ENCODE results near the gene FADS6.

The FADS6 gene

DNA sequence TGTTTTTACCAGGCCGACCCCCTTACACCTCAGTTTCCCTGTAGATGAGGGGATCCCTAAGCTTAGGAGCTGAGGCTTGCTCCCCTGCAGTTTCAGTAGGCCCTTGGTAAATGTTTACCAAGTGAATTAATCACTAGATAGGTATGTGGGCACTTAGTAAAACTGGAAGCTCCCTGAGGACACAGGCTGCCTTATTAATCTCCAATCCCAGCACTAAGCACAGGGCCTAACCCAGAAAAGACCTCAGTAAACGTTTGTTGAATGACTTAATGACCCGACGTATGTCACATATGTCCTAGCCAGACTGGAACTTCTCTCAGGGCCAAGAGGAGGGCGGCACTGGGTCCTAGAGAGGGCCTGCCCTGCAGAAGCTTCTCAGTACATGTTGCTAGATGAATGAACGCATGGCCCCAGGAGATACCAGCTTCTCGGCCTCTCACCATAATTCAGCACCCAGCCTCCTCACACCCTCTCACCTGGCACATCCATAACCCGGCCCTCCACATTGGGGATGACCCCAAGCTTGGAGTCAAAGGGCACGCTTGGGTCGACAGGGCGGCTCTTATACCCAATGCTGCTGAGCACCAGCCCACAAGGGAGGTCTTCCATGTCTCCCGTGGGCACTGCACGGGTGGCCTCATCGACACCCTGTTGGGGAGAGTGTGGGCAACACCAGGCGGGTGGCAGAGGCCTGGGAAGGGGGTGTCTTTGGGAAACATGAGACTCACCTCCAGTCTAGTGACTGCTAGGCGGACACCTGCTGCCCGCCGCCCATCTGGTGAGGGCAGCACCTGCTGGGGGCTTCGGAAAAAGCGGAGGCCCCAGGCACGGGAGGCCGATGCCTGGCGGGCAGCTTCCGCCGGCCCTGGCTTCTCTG is 29.8 kb downstream of the FADS6 start:
- TF ChIP-seq, protein P1, sequence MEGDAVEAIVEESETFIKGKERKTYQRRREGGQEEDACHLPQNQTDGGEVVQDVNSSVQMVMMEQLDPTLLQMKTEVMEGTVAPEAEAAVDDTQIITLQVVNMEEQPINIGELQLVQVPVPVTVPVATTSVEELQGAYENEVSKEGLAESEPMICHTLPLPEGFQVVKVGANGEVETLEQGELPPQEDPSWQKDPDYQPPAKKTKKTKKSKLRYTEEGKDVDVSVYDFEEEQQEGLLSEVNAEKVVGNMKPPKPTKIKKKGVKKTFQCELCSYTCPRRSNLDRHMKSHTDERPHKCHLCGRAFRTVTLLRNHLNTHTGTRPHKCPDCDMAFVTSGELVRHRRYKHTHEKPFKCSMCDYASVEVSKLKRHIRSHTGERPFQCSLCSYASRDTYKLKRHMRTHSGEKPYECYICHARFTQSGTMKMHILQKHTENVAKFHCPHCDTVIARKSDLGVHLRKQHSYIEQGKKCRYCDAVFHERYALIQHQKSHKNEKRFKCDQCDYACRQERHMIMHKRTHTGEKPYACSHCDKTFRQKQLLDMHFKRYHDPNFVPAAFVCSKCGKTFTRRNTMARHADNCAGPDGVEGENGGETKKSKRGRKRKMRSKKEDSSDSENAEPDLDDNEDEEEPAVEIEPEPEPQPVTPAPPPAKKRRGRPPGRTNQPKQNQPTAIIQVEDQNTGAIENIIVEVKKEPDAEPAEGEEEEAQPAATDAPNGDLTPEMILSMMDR (IDR thresholded peaks at IDR 0.05; ENCODE audit: control insufficient read depth, insufficient read depth, low read depth, low read length, missing control alignments): no peak
- no peak overlapping the region for H3K4me3 ChIP-seq (ENCODE audit: control insufficient read depth, low read depth, low read length)
- DNase-seq (ENCODE audit: low read depth): no peak

DNA sequence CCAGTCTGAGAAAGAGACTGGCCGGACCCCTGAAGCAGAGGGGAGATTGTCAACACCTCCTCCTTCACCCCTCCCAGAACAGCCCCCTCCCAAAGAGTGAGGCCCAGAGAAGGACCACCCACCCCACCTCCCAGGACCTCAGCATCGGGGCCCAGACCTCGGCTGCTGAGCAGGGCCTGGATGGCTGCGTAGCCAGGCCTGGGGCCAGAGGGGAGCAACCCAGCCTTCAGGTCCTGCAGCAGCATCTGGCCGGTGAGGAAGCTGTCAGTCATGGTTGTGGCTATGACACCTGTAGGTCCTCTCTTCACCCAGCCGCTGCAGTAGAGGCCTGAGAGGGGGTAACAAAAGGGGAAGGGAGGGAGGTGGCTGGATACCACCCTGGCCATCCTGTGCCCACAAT is 30.5 kb downstream of the FADS6 start:
- DNase-seq (ENCODE audit: low read depth): no peak
- TF ChIP-seq, protein P1 (IDR thresholded peaks at IDR 0.05; ENCODE audit: control insufficient read depth, insufficient read depth, low read depth, low read length, missing control alignments): no peak
- no peak overlapping the region for H3K4me3 ChIP-seq (ENCODE audit: control insufficient read depth, low read depth, low read length)

DNA sequence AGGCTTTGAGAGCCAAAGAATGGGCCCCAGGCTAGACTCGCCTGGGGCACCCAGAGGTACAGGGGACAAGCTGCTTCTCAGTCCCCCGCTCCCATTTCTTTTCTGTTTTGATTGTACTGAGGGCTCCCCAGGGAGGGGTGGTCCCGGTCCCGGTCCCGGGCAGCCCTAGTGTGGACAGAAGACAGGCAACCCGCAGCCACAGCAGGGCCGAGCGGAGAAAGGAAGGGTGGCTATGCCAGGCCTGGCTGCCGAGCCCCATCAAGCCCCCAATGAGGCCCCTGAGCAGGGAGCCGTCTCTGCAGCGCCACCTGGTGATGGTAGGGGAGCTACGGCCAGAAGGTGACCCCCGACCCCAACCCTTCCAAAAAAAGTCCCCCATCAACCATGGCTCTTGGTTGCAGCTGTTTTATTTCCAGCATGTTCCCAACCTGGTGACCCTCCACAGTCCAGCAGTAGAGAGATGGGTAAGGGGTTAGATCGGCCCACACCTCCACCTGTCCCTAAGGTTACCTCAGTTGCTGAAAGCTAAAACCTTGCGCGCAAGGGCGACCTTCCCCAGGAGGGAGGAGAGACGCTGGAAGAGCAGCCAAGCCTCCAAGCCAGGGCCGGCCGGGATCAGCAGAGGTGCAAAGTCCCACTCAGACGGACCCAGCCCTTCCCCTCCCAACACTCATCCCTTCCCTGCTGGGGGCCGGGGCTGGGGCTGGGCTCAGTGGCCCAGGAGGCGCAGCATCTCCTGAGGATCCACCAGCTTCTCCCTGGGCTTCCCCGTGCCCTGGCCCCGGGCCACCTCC is 31.1 kb downstream of the FADS6 start:
- DNase-seq (ENCODE audit: low read depth): no peak
- H3K4me3 ChIP-seq (ENCODE audit: control insufficient read depth, low read depth, low read length): no peak overlapping the region
- TF ChIP-seq, protein P1 (IDR thresholded peaks at IDR 0.05; ENCODE audit: control insufficient read depth, insufficient read depth, low read depth, low read length, missing control alignments): peak; percentile 79

DNA sequence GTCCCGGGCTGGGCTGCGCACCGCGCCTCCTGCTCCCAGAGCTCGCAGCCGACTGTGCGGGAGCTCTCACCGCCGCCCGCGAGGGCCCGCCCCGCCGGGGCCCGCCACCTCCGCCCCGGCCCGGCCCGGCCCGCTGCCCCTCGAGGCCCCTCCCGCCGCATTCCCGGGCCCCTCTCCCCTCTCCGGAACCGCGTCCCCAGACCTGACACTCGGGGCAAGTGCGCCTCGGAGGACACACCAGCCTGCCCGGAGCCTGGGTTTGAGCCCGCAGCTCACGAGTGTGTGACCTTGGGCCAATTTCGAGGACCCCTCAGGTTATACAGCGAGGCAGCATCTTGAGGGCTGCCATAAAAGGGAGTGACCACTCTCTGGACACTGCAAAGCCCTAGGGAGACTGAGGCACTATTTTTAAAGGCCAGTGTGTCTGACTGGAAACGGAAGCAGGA is 31.7 kb downstream of the FADS6 start:
- no peak for DNase-seq (ENCODE audit: low read depth)
- no peak overlapping the region for H3K4me3 ChIP-seq (ENCODE audit: control insufficient read depth, low read depth, low read length)
- TF ChIP-seq, protein P1 (IDR thresholded peaks at IDR 0.05; ENCODE audit: control insufficient read depth, insufficient read depth, low read depth, low read length, missing control alignments): no peak

DNA sequence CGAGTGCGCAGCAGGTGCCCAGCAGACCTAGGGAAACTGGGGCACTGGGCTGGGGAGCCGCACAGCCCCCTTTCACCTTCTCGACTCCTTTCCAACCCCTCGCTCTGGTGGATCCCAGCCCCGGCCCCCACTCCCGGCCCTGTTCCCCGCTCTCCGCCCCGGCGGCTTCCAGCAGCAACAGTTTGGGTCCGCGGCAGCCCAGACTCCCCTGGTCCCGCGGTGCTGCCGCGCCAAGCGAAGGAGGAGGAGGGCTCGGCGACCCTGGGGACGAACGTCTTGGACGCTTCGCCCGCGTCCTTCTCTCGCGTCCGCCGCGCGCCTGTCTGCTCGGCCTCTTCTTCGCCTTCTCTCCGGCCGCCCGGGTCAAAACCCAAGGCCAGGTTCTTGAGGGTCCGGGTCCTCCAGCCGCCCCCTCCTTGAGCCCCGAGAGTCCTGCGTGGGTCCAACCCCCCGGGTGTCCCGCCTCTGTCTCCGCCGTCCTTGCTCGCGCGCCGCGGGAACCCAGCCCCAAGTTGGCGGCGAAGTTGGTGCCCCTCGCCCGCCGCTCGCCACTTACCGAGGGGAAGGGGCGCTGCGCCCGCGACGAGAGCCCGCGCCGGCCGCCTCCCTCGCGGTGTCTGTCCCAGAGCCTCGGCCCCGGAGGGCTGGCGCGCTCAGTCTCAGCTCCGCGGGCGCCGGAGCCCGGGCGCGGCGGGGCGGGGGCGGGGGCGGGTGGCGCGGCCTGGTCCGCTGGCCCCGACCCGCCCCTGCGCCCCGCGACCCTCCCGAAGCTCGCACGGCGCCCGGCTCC is 32.4 kb downstream of the FADS6 start:
- TF ChIP-seq, protein P1 (IDR thresholded peaks at IDR 0.05; ENCODE audit: control insufficient read depth, insufficient read depth, low read depth, low read length, missing control alignments): no peak
- H3K4me3 ChIP-seq (ENCODE audit: control insufficient read depth, low read depth, low read length): no peak overlapping the region; the same call in 1 of the 2 replicates
- no peak for DNase-seq (ENCODE audit: low read depth)

DNA sequence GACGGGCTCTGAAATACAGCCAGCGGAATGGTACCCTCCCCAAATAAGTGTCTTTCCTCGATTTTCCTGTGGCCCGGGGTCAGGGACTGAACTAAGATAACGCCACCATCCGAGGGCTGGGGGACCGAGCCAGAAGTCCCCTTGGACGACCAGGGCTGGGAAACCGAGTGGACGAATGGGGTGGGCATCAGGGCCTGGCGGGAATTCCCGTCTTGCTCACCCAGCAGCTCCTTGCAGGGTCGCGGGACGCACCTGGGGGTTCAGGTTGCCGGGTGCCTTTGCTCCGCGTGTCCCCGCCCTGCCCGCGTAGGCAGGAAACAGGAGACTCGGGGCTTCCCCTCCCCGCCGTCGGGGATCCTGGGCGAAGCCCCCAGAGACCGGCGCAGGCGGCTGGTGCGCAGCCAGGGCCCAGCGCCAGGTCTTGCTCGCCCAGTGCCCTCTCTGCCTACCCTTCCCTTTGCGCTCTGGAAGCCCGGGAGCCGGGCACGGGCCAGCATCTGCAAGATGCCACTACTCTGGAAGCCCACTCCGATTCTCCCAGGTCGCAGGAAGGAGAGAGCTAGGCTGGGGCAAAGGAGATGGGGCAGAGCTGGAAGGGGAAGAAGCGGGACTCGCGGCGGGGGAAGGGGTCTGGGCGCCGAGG is 33.1 kb downstream of the FADS6 start:
- DNase-seq (ENCODE audit: low read depth): no peak
- no peak overlapping the region for H3K4me3 ChIP-seq (ENCODE audit: control insufficient read depth, low read depth, low read length)
- TF ChIP-seq, protein P1 (IDR thresholded peaks at IDR 0.05; ENCODE audit: control insufficient read depth, insufficient read depth, low read depth, low read length, missing control alignments): no peak

Data from AG09309 (cell line).